PFSK-1 (cell line): ENCODE data around the gene SIMC1.

Experiments used
- POLR2AphosphoS5 ChIP-seq: IDR thresholded peaks from 2 replicates; pipeline ENCODE4 v1.6.1; 2012; ENCODE audit warnings: low read depth, mild to moderate bottlenecking, control low read depth, low read length, moderate library complexity
- REST ChIP-seq, 2 experiments: IDR thresholded peaks; 2 replicates each; pipeline versions ENCODE4 v1.6.1 to v1.8.0; 2011 to 2012; ENCODE audit warnings: low read depth in 2 of 2, low read length in 2 of 2, control low read depth in 1 of 2, inconsistent platforms in 1 of 2, mild to moderate bottlenecking in 1 of 2, moderate library complexity in 1 of 2; ENCODE audit not compliant: insufficient read depth in 1 of 2
- SIN3A ChIP-seq: IDR thresholded peaks from 2 replicates; pipeline ENCODE4 v1.6.1; 2012; ENCODE audit warnings: mild to moderate bottlenecking, low read length, moderate library complexity, borderline replicate concordance; ENCODE audit not compliant: insufficient read depth
- TAF1 ChIP-seq: IDR thresholded peaks from 2 replicates; pipeline ENCODE4 v1.6.1; 2012; ENCODE audit warnings: low read length, control low read depth, borderline replicate concordance; ENCODE audit not compliant: insufficient read depth

GRCh38 chr5:176353533-176353932 lies 115.3 kb downstream of the SIMC1 start:
- TF ChIP-seq REST (IDR thresholded peaks at IDR 0.05; ENCODE audit: insufficient read depth in 1 of 2, low read depth in 2 of 2, low read length in 2 of 2) (no peak), POLR2AphosphoS5 (no peak), TAF1 (no peak), SIN3A (no peak)
